DMS 273 treated with DMSO at 0.1 percent for 48 hours (cell line): ENCODE results near the gene TFG.

ENCODE experiments used
- DNase-seq: peaks from one replicate; lab custom pipeline; 2025; lab: John Stamatoyannopoulos, UW

TFG gene

GRCh38 chr3:100756441-100756840 is 47.1 kb downstream of the TFG start:
- no peak for DNase-seq

GRCh38 chr3:100759159-100759558 is 49.9 kb downstream of the TFG start:
- DNase-seq = no peak

GRCh38 chr3:100759950-100760349 is 50.7 kb downstream of the TFG start:
- DNase-seq = no peak

- DNase-seq = no peak
Observed at GRCh38 chr3:100760377-100760776, 51.1 kb downstream of the TFG start.

GRCh38 chr3:100761211-100761942 is 52.1 kb downstream of the TFG start:
- no peak for DNase-seq

GRCh38 chr3:100761951-100762350 is 52.7 kb downstream of the TFG start:
- DNase-seq = no peak

- no peak for DNase-seq
Observed at GRCh38 chr3:100765437-100765975, 56.2 kb downstream of the TFG start.

- no peak for DNase-seq
Observed at GRCh38 chr3:100766069-100766468, 56.8 kb downstream of the TFG start.

GRCh38 chr3:100769693-100770092 is 60.4 kb downstream of the TFG start:
- DNase-seq = no peak

GRCh38 chr3:100775226-100775625 is 65.9 kb downstream of the TFG start:
- DNase-seq = no peak

GRCh38 chr3:100775669-100776068 is 66.4 kb downstream of the TFG start:
- no peak for DNase-seq

GRCh38 chr3:100776097-100776729 is 66.9 kb downstream of the TFG start:
- no peak for DNase-seq

GRCh38 chr3:100776746-100777145 is 67.5 kb downstream of the TFG start:
- DNase-seq = no peak

GRCh38 chr3:100777271-100777670 is 68.0 kb downstream of the TFG start:
- no peak for DNase-seq

GRCh38 chr3:100779480-100779879 is 70.2 kb downstream of the TFG start:
- no peak for DNase-seq

GRCh38 chr3:100780071-100780622 is 70.9 kb downstream of the TFG start:
- DNase-seq = no peak

GRCh38 chr3:100781301-100781700 is 72.0 kb downstream of the TFG start:
- no peak for DNase-seq

- DNase-seq = no peak
Observed at GRCh38 chr3:100782348-100782747, 73.1 kb downstream of the TFG start.

GRCh38 chr3:100782906-100783305 is 73.6 kb downstream of the TFG start:
- no peak for DNase-seq

GRCh38 chr3:100783619-100784018 is 74.3 kb downstream of the TFG start:
- DNase-seq = no peak

GRCh38 chr3:100789579-100789978 is 80.3 kb downstream of the TFG start:
- no peak for DNase-seq

- DNase-seq = no peak
Observed at GRCh38 chr3:100796556-100796955, 87.3 kb downstream of the TFG start.

GRCh38 chr3:100798012-100798411 is 88.7 kb downstream of the TFG start:
- no peak for DNase-seq
